Measurements from ENCODE around the gene GFOD1. TPM values are rescaled to one million over a fixed set of nuclear protein-coding genes. Genes with fewer than 3 reads are reported as not detected.

Gene GFOD1
- total and polyA plus RNA-seq, 2 donors (not counting 1 experiment from before 2014, with no cell fraction given), result 10.5 to 25.3 TPM

DNA sequence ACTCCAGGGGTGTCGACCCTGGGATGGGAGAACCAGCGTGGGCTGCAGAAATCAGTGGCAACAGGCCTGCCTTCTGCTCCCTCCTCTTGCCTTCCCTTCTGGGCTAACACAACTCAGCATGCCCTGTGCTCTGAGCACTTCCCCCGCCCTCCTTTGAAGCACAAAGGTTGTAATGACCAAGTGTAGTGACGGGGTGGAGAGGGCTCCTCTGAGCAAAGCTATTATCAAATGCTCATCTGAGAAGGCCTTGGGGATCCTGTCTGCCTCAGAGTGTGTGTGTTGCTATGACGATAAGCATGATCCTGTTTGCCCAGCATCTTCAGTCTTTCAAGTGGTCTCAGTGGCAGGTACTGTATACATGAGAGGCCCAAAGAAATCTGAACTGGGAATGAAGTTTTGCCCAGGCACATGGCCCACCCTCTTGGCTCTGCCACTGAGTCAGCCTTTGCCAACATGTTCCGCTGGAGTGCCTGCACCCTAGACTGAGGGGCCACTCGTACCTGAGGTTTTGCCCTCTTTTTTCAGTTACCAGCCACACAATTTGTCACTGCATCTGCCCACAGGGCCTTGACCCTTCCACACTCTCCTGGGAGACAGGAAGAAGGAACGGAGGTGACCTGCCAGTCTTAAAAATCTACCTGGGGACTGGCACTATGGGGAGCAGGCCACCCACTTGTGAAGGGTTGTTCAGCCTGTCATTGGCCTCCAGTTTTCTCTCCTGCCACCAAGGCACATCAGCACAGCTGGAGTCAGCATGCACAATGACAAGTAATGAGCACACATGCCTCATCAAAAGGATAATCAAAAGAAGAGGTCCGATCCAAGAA is 74.5 kb downstream of the GFOD1 start:
- Histone ChIP-seq H3K4me1 (ENCODE audit: control insufficient read depth, extremely low read depth, insufficient read depth, low read length) (peaks cover 11% of the 10 kb centered on the region), H3K27me3 (ENCODE audit: control insufficient read depth, insufficient read depth, low read length) (no peaks in the 10 kb centered on the region), H2AFZ (ENCODE audit: low read length) (no peak overlapping the region), H4K20me1 (ENCODE audit: control insufficient read depth, extremely low read depth, insufficient read depth, low read length) (no peaks in the 10 kb centered on the region), H3K27ac (ENCODE audit: insufficient read depth, low read length) (no peak overlapping the region), H3K36me3 (ENCODE audit: control insufficient read depth, insufficient read depth, low read length) (no peaks in the 10 kb centered on the region), H3K9me3 (ENCODE audit: control insufficient read depth, insufficient read depth, low read depth, low read length) (no peaks in the 10 kb centered on the region), H3K4me3 (replicated peaks in 1 of 4; ENCODE audit: control extremely low read depth in 1 of 4, insufficient read depth in 1 of 4, low read depth in 3 of 4, low read length in 4 of 4) (no peak overlapping the region), H3K4me2 (ENCODE audit: extremely low read depth, insufficient read depth, low read length) (no peak overlapping the region), H3K9ac (ENCODE audit: insufficient read depth, low read length) (no peak overlapping the region), H3K79me2 (ENCODE audit: control insufficient read depth, insufficient read depth, low read length) (no peaks in the 10 kb centered on the region)
- no peak for DNase-seq (ENCODE audit: low read depth in 2 of 2)
- TF ChIP-seq, protein P1, sequence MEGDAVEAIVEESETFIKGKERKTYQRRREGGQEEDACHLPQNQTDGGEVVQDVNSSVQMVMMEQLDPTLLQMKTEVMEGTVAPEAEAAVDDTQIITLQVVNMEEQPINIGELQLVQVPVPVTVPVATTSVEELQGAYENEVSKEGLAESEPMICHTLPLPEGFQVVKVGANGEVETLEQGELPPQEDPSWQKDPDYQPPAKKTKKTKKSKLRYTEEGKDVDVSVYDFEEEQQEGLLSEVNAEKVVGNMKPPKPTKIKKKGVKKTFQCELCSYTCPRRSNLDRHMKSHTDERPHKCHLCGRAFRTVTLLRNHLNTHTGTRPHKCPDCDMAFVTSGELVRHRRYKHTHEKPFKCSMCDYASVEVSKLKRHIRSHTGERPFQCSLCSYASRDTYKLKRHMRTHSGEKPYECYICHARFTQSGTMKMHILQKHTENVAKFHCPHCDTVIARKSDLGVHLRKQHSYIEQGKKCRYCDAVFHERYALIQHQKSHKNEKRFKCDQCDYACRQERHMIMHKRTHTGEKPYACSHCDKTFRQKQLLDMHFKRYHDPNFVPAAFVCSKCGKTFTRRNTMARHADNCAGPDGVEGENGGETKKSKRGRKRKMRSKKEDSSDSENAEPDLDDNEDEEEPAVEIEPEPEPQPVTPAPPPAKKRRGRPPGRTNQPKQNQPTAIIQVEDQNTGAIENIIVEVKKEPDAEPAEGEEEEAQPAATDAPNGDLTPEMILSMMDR (conservative IDR thresholded peaks at IDR 0.05 in 1 of 2, IDR thresholded peaks at IDR 0.05 in 1 of 2; ENCODE audit: low read depth in 1 of 2, low read length in 2 of 2), result no peak
- TF ChIP-seq EZH2 (IDR thresholded peaks at IDR 0.05; ENCODE audit: low read length, missing control alignments), result no peak

DNA sequence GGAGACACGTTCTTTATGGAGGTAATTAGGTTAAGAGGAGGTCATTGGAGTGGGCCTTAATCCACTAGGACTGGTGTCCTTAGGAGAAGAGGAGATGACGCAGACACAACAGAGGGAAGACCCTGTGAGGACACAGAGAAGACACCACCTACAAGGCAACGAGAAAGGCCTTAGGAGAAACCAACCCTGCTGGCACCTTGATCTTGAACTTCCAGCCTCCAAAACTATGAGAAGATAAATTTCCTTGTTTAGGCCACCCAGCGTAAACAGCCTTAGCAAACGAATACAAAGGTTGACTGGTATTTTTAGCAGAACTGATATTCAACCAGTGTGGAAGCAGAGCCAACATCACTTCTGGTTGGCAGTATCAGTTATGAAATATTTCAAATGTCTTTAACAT is 75.2 kb downstream of the GFOD1 start:
- Histone ChIP-seq H3K4me1 (ENCODE audit: control insufficient read depth, extremely low read depth, insufficient read depth, low read length) (peaks cover 17% of the 10 kb centered on the region), H4K20me1 (ENCODE audit: control insufficient read depth, extremely low read depth, insufficient read depth, low read length) (no peaks in the 10 kb centered on the region), H3K27ac (ENCODE audit: insufficient read depth, low read length) (no peak overlapping the region), H3K4me2 (ENCODE audit: extremely low read depth, insufficient read depth, low read length) (no peak overlapping the region), H3K4me3 (replicated peaks in 1 of 4; ENCODE audit: control extremely low read depth in 1 of 4, insufficient read depth in 1 of 4, low read depth in 3 of 4, low read length in 4 of 4) (no peak overlapping the region), H2AFZ (ENCODE audit: low read length) (no peak overlapping the region), H3K79me2 (ENCODE audit: control insufficient read depth, insufficient read depth, low read length) (no peaks in the 10 kb centered on the region), H3K9ac (ENCODE audit: insufficient read depth, low read length) (no peak overlapping the region), H3K36me3 (ENCODE audit: control insufficient read depth, insufficient read depth, low read length) (no peaks in the 10 kb centered on the region), H3K9me3 (ENCODE audit: control insufficient read depth, insufficient read depth, low read depth, low read length) (no peaks in the 10 kb centered on the region), H3K27me3 (ENCODE audit: control insufficient read depth, insufficient read depth, low read length) (no peaks in the 10 kb centered on the region)
- no peak for TF ChIP-seq EZH2 (IDR thresholded peaks at IDR 0.05; ENCODE audit: low read length, missing control alignments)
- TF ChIP-seq, protein P1 (conservative IDR thresholded peaks at IDR 0.05 in 1 of 2, IDR thresholded peaks at IDR 0.05 in 1 of 2; ENCODE audit: low read depth in 1 of 2, low read length in 2 of 2), result no peak
- DNase-seq (ENCODE audit: low read depth in 2 of 2), result no peak

DNA sequence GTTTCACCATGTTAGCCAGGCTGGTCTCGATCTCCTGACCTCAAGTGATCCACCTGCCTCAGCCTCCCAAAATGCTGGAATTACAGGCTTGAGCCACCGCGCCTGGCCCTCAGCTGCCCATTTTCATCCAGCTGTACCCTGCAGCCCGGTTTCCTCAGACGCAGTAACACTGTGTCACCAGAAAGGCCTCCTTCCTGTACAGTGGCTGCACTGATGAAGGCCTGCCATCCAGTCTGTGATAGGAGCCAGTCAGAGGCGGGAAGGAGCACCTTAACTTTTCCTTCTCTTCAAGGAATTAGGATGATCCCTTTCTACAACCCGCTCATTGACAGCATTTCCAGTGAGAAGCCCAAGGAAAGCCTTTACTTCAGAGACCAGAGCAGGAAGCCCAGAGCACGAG is 75.9 kb downstream of the GFOD1 start:
- DNase-seq (ENCODE audit: low read depth in 2 of 2), result no peak
- Histone ChIP-seq H3K4me2 (ENCODE audit: extremely low read depth, insufficient read depth, low read length) (no peak overlapping the region), H4K20me1 (ENCODE audit: control insufficient read depth, extremely low read depth, insufficient read depth, low read length) (no peaks in the 10 kb centered on the region), H3K9ac (ENCODE audit: insufficient read depth, low read length) (no peak overlapping the region), H3K4me1 (ENCODE audit: control insufficient read depth, extremely low read depth, insufficient read depth, low read length) (peaks cover 20% of the 10 kb centered on the region), H3K9me3 (ENCODE audit: control insufficient read depth, insufficient read depth, low read depth, low read length) (no peaks in the 10 kb centered on the region), H3K36me3 (ENCODE audit: control insufficient read depth, insufficient read depth, low read length) (no peaks in the 10 kb centered on the region), H3K27ac (ENCODE audit: insufficient read depth, low read length) (no peak overlapping the region), H3K27me3 (ENCODE audit: control insufficient read depth, insufficient read depth, low read length) (no peaks in the 10 kb centered on the region), H2AFZ (ENCODE audit: low read length) (no peak overlapping the region), H3K4me3 (replicated peaks in 1 of 4; ENCODE audit: control extremely low read depth in 1 of 4, insufficient read depth in 1 of 4, low read depth in 3 of 4, low read length in 4 of 4) (no peak overlapping the region), H3K79me2 (ENCODE audit: control insufficient read depth, insufficient read depth, low read length) (no peaks in the 10 kb centered on the region)
- TF ChIP-seq, protein P1 (conservative IDR thresholded peaks at IDR 0.05 in 1 of 2, IDR thresholded peaks at IDR 0.05 in 1 of 2; ENCODE audit: low read depth in 1 of 2, low read length in 2 of 2), result no peak
- no peak for TF ChIP-seq EZH2 (IDR thresholded peaks at IDR 0.05; ENCODE audit: low read length, missing control alignments)

All from fibroblast of lung (primary cell).